HTERT RPE-1 (cell line): Measurements from ENCODE around the gene TLR6.

ENCODE experiments used
- in situ Hi-C: fragments of 300-500 bp; cut with MboI; formaldehyde crosslinking; loops from 4 replicates; pipeline ENCODE4 v1.14.3; 2020; ENCODE audit warnings: low sequenced_read_pairs

TLR6 gene

GRCh38 chr4:38868059-38868960, 11.7 kb upstream of the TLR6 start:
- in situ Hi-C loops, result no loop called here

DNA sequence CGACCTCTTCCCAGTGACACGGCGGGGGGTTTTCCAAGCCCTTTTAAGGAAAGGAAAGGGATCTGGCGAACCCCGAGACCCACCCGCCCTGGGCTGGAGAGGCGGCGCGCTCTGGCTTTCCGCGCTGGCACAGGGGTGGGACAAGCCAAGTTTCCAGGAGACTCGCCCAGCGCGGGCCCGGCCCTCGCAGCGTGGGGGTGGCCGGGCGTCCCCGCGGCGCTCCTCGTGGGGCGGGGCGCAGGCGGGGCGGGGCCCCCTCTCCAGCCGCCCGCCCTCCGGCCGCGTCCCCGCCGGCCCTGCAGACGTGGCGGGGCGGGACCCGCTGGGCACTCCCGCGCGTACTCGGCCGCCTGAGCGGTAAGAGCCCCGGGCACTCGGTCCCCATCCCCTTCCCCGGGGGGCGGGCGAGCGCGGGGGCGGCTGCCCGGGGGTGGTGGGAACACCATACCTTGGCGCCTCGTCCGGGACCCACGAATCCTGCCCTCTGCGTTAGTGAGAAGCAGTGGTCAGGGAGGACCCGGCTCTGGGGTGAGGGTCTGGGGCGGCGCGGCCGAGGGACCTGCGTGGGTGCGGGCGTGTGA, 11.0 kb upstream of the TLR6 start, which contains the start of gene FAM114A1:
TSS of gene FAM114A1 (plus strand) at position 329 of the 581 bp plus-strand sequence. CDS start 10,273 bp downstream, outside the sequence.
- in situ Hi-C loops, result no loop called here

- in situ Hi-C loops, result no loop called here
Observed at GRCh38 chr4:38866973-38867477, 10.4 kb upstream of the TLR6 start.

DNA sequence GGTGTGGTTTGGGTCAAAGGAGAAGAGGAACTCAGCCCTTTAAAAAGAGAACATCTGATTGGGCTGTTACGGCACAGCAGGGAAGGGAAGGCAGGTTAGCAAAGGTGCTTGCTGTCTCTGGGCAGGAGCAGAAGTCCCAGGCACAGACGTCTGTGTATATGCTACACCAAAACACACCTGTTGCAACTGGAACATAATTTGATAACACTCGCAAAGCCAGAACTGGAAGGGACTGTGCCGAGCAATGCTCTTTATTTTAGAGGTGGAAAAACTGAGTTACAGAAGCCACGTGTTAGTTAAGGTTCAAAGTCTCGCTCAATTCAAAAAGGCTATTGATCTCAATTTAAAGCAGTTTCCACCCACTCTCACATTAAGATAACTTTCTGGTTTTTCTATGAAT, 8.8 kb upstream of the TLR6 start:
- in situ Hi-C loops, result no loop called here

DNA sequence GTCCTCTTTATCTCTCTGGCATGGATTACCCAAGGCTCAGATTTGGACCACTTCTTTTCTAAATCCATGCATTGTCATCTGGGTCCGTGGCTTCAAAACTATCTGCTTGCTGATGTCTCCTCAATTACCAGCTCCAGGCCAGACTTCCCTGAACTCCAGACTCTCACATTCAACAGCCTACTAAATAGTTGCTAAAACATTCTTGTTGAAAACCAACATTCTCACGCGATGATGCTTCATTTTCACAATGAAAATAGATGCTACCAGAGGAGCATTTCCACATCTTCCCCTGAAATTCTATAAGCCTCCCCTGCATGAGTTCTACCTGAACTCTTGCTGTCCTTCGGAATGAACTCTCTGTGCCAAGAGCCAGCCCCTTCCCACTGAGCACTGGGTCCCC, 5.2 kb upstream of the TLR6 start:
- in situ Hi-C loops, result no loop called here

GRCh38 chr4:38860788-38861424, 4.3 kb upstream of the TLR6 start:
- in situ Hi-C loops, result no loop called here

DNA sequence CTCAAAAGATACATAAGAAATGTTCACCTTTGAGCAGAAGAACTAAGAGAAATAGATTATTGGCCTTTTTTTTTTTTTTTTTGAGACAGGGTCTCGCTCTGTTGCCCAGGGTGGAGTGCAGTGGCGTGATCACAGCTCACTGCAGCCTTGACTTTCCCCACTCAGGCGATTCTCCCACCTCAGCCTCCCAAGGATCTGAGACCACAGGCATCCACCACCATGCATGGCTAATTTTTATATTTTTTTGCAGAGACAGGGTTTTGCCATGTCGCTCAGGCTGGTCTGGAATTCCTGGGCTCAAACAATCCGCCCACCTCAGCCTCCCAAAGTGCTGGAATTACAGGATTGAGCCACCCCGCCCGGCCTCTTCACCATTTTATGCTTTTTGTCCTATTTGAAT, 2.9 kb upstream of the TLR6 start:
- in situ Hi-C loops, result no loop called here

DNA sequence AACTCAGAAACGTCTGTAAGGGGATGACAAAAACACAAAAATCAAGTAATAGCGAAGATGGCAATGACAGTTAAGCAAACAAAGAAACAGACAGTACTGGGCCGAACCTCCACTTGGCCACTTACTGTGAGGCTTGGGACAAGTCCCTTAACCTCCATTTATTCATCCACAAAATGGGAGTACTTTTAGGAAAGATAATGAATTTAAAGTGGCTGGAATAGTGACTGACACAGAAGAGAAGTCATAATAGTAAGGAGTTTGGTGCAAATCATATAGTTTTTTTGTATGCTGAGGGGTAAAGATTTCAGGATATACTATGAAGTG, 1.4 kb upstream of the TLR6 start:
- in situ Hi-C loops, result no loop called here

GRCh38 chr4:38857354-38858096, 908 bp upstream of the TLR6 start:
- in situ Hi-C loops, result no loop called here

- in situ Hi-C loops, result no loop called here
Observed at GRCh38 chr4:38856046-38856445, 571 bp downstream of the TLR6 start.

DNA sequence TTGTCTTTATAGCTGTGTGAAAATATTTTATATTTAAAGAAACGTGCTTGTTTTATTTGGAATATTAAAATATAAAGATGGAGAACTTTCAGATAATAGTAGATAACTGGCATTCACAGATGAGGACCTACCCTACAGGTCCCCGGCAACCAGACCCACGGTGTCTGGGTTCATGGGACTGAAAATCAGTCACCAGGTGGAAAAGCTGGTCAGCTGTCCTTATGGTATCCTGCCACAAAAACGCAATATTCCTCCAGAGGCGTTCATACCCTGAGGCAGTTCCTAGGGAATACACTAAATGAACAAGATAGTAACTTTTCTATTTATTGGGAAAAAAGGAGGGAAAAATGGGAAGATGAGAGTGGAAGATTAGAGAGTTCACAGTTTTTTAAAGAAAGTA, 1.2 kb downstream of the TLR6 start:
- in situ Hi-C loops, result no loop called here

DNA sequence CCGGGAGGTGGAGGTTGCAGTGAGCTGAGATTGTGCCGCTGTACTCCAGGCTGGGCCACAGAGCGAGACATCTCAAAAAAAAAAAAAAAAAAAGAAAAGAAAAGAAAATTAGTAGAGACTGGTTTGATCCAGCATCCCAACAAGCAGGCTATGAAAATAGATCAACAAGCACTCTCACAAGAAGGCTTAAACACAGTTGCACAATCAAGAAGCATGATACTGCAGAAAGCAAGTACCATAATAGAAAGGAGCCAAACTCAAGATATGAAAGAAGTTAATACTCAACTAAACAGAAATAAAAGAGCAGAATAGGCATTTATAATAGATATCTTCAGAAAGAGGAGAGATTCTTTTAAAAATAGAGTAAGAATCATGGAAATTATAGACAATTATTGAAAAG, 10.6 kb downstream of the TLR6 start:
- in situ Hi-C loops, result no loop called here

GRCh38 chr4:38842994-38843393, 13.6 kb downstream of the TLR6 start:
- in situ Hi-C loops, result no loop called here

- in situ Hi-C loops, result no loop called here
Observed at GRCh38 chr4:38837849-38838248, 18.8 kb downstream of the TLR6 start.

GRCh38 chr4:38837334-38837733, 19.3 kb downstream of the TLR6 start:
- in situ Hi-C loops, result no loop called here

GRCh38 chr4:38834570-38834969, 22.0 kb downstream of the TLR6 start:
- in situ Hi-C loops, result no loop called here

DNA sequence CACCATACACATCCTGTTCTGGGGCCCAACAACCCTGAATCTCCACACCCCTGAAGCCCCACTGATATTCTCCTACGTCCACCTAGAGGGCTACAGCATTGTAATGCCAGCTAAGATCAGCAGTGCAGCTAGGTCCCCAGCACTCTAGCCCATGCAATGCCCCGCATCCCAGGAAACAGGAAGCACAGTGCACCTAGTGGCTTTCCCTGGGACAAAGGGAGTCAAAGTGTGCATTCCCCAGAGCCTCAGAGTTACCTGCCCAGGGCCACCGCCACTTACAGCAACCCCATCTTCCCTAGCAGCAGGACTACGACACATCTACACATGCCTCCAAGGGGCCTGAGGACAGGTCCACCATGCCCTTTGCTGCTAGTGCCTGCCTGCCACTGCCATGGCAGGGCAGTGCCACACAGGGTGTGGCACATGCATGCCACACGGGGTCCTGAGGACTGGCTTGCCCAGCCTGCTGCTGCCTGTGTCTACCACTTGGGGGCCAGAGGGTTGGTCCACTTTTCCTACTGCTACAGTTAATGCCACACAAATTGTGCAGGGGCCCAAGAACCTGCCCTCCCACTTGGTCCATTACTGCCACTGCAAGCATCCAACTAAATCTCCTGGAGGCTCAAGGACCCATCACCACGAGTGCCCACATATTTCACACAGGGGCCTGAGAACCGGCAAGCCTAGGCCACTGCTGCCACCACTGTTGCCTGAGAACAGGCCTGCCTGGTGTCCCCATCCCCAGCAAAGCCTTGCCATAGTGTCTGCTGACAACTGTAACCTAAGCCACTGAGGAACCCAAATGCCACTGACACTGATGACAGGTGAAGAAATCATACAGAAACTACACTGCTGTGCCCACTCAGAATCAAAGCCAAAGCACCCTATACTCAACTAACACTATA, 23.7 kb downstream of the TLR6 start:
- in situ Hi-C loops, result no loop called here

- in situ Hi-C loops, result no loop called here
Observed at GRCh38 chr4:38832206-38832605, 24.4 kb downstream of the TLR6 start.

DNA sequence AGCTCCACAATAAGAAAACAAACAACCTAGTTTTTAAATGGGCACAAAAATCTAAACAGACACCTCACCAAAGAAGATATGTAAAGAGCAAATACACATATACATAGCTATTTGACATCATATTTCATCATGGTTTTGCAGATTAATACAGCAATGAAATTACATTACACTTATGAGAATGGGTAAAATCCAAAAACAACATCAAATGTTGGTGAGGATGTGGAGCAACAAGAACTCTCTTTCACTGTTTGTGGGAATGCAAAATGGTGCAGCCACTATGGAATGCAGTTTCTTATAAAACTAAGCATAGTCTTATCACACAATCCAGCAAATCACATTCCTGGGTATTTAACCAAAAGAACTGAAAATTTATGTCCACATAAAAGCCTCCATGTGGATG, 25.0 kb downstream of the TLR6 start:
- in situ Hi-C loops, result no loop called here

DNA sequence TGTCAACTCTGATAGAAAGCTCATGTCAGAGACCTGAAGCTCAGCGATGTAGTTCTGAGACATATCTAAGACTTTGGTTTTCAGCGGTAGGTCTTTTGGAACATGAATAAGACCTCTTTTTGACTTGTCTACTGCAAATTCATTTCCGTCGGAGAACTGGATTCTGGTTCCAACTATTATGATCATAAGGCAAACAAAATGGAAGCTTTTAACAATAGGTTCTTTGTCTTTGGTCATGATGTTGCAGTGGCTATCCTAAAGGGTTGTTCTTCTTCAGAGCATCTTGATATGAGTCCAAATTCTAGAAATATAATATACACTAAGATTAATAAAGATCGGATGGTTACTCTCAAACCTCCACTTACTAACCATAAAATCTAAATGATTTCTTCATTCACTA, 27.4 kb downstream of the TLR6 start:
- in situ Hi-C loops, result no loop called here
